Measurements from ENCODE around the gene SYDE1.
A peak's percentile ranks its signal among the peaks of the same experiment; 100 is the strongest.

The SYDE1 gene

DNA sequence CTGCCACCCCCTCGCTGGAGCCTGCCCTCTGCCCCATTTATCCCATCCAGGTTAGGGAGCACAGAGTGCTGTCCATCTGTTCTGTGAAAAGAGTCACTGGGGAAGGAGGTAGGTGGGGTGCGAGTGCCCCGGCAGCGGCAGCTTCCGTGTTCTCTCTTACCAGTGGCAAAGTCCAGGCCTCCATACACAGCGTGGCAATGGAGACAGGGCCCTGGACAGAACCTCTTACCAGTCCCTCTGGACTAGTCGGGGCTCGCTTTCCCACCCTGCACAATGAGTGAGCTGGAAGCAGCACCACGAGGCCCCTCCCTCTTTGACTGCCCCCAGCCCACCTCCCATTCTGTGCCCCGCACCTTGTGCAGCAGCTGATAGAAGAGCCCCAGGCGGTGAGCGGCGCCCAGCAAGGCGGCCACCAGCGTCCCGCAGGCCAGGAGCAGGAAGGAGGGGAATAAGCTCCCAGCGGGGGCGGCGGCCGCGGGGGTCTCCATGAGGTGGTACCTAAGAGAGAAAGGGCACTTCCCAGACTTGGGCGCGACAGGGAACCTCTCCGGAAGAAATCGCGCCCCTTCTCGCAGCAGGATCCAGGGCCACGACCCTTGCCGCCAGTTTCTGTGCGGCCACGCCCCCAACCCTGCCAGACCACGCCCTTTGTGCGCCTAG is 17.5 kb downstream of the SYDE1 start:
- DNase-seq (ENCODE audit: low read depth): no peak

DNA sequence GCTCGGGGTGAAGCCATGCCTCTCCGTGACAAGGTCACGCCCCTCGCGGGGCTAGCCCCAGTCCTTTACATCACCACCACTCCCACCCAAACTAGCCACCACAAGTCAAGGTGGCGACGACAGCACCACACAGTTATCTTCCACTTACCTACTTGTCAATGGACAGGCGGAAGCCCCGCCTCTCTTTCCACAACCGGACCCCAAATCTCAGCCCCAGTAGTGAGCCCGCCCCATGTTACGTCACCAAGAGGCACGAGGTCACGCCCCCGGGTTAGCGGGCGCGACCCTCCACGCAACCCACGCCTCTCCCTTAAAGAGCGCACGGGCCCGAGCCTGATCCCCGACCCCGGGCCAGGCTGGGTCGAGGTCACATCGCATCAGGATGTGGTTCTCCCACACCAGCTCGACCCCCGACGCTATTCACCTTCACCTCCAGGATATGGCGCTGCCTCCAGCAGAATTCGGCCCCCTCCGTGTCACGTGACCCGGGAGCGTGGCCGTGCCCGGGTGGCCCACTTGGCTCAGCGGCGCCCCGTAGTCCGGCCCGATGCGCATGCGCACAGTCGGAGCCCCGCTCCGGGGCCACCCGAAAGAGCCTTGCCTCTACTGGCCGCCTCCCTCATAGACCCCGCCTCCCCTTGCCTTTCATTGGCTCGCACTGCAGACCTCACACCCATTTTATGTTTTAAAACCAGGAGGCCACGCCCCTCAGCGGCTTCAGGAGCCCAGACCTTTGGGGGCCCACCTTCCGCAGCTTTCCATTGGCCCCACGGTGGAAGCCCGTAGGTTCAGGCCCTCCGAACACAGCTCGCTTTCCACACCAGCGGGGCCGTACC is 18.2 kb downstream of the SYDE1 start:
- peak; percentile 92 for DNase-seq (ENCODE audit: low read depth)

DNA sequence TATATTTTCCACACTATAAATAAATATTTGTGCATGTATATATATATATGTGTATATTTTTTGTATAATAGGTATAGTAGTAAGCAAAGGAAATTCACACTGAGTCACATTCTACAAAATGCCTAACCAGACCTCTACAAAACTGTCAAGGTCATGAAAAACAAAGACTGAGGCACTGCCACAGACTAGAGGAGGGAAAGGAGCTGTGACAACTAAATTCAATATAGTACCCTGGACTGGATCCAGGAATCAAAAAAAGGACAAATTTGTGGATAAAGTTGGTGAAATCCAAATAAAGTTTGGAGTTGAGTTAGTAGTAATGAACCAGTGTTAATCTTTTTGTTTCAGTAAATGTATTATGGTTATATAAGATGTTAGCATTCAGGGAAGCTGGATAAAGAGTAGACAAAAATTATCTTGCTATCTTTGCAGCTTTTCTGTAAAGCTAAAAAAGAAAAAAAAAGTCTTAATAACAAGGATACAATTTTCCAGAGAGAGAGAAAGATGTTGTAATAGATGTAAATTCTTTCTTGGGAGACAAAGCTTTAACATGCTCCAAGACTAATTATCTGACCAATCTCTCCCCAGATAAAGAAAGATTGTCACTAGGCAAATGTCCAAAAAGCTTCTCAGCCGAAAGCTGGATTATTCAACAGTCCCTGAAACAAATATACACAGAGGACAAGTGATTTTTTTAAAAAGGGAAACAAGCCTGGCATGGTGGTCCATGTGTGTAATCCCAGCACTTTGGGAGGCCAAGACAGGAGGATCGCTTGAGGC is 19.1 kb downstream of the SYDE1 start:
- no peak for DNase-seq (ENCODE audit: low read depth)

DNA sequence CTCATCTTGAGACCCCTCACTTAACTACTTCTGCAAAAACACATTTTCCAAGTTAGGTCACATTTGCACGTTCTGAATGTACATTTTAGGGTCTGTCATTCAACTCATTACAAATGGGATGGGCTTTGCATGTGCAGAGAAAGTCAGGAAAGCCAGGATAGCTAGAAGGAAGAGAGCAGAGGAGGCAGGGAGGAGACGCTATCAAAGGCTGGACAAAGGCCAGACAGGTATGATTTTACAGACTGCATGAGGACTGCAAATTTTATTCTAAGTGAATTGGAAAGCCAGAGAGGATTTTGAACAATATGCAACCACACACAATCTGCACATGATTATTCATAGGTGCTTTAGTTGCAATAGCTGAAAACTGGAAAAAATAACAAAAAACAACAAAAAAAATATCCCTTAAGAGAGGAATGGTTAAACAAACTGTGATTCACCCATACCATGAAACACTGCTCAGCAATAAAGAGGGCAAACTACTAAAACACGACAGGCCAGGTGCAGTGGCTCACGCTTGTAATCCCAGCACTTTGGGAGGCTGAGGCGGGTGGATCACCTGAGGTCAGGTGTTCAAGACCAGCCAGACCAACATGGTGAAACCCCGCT is 21.1 kb downstream of the SYDE1 start:
- no peak for DNase-seq (ENCODE audit: low read depth)

DNA sequence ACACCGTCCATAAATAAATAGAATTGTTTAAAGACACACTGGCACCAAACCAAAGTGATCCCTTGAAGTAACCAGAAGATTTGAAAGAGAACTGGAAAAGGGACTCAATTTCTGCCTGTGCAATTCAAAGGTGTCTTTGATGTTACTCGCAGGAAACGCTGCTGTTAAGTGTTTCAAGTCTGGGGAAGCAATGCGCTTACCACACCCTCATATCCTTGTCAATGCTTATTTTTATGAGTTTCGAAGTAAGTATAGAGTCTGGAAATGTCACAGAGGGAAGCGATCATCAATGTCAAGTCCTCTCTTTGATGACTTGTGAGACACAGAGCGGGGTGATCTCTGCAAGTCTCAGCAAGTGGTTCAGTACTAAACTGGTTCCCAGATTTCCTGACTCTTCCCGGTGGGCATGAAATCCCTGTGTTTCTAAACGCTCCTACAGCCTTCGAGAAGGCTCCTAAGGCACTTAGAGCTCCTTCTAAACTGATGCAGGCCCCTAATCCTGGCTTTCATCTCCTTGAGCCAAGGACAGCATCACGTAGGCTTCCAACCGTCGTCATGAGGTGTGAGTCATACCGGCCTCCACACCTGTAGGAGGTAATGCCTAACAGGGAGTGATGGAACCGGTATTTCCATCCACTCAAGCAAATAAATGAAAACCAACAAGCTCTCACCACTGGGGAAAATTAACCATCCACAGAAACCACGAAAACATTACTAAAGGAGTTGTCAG is 22.8 kb downstream of the SYDE1 start:
- DNase-seq (ENCODE audit: low read depth): no peak

DNA sequence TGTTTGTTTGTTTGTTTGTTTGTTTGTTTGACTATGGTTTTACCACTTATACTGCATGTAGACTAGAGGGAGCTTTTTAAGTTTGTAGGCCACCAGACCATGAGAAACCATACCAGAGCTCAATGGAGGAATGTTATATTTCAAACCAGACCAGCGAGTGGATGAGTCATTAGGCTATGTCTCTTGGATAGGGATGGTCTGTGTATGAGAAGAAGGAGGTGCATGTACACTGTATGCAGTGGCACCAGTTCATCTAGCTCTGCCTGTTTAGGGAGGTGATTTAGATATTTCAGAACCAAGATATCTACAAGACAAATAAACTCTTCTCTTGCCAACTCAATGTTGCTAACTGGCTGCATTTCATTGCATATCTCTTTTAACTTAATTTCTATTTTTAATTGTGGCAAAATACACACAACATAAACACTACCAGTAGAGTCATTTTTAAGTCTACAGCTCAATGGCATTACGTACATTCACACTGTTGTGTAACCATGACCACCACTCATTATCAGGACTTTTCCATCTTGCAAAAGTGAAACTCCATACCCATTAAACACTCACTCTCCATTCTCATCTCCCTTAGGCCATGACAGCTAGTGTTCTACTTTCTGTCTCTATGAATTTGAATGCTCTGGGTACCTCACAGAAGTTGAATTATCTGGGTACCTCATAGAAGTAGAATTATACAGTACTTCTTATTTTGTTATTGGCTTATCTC is 29.2 kb downstream of the SYDE1 start:
- DNase-seq (ENCODE audit: low read depth): no peak

DNA sequence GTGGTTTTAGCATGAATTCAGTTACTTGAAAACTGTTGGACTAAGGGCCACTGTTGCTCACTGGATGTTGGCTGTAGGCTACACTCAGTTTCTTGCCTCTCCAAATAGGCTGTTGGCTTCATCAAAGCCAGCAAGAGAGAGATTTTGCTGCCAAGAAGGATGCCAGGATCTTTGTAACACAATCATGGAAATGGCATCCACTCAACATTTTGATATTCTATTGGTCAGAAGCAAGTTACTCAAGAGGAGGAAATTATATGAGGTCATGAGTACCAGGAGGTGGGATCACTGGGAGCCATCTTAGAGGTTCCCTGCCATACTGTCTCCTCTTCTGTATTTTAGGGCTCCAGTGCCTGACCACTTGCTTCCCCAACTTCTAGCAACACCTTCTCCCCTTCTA is 30.6 kb downstream of the SYDE1 start:
- DNase-seq (ENCODE audit: low read depth): no peak

DNA sequence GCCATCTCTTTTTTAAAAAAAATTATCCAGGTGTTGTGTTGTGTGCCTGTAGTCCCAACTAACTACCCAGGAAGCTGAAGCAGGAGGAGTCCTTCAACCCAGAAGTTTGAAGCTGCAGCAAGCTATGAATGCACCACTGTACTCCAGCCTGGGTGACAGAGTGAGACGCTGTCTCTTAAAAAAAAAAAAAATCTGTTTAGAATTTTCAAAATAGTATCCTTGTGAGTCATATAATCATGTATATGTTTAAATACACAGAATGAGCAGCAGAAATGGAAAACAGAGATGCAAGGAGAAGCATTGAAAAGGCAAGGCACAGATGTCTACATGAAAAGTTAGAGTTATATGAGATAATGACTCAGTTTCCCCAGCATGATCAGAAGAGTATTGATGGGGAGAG is 31.2 kb downstream of the SYDE1 start:
- no peak for DNase-seq (ENCODE audit: low read depth)

DNA sequence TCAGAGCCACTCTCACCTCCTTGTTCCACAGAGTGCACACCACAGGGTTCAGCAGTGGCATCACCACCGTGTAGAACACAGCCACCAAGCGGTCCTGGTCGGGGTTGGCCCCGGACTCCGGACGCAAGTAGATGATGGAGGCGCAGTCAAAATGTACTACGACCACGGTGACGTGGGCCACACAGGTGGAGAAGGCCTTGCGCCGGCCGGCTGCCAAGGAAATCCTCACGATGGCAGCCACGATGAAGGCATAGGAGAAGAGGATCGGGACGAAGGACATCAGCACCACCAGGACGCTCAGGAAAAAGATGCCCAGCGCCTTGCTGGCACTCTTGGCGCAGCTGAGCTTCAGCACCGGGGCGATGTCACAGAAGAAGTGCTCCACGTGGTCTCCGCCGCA is 33.9 kb downstream of the SYDE1 start:
- no peak for DNase-seq (ENCODE audit: low read depth)

DNA sequence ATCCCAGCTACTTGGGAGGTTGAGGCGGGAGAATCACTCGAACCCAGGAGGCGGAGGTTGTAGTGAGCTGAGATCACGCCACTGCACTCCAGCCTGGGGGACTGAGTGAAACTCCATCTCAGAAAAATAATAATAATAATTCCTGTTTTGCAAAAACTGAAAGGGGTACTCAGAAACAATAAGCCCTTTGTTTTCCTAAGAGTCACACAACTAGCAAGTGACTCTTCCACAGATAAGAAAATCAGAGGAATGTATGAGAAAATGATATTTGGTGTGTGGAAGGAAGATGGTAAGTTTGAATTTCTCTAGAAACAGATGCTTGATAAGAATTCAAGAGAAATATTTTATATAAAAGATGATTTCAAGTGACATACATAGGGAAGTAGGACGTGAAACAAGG is 35.1 kb downstream of the SYDE1 start:
- DNase-seq (ENCODE audit: low read depth): no peak

DNA sequence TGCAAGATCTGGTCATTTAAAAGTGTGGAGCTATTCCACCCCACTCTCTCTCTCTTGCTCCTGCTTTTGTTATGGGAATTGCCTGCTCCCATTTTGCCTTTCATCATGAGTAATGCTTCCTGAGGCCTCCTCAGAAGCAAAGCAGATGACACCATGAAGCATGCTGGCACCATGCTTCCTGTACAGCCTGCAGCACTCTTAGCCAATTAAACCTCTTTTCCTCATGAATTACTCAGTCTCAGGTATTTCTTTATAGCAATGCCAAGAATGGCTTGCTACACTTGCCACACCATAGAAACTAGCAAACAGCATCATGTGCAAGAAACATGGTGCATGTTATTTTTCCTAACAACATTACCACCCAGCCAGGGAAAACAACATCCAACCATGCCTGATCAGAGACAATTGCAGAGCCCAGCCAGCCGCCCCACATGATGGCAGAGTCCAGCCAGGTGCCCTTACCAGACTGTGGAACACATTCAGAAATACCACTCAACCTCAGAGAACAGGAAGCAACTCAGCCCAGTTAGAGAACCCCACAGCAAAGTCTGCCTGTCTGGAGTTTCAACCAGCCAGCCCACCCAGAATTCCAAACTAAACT is 36.9 kb downstream of the SYDE1 start:
- no peak for DNase-seq (ENCODE audit: low read depth)

DNA sequence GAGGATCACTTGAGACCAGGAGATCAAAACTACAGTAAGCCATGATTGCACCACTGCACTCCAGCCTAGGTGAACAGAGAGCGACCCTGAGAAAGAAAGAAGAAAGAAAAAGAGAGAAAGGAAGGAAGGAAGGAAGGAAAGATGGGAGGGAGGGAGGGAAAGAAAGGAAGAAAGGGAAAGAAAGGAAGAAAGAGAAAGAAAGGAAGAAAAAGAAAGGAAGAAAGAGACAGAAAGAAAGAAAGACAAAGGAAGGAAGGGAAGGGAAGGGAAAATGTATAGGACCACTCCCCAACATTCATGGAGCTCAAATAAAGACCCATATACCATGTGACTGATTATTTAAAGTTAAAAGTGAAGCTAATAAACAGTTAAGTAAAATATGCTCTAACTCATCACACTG is 39.9 kb downstream of the SYDE1 start:
- no peak for DNase-seq (ENCODE audit: low read depth)

DNA sequence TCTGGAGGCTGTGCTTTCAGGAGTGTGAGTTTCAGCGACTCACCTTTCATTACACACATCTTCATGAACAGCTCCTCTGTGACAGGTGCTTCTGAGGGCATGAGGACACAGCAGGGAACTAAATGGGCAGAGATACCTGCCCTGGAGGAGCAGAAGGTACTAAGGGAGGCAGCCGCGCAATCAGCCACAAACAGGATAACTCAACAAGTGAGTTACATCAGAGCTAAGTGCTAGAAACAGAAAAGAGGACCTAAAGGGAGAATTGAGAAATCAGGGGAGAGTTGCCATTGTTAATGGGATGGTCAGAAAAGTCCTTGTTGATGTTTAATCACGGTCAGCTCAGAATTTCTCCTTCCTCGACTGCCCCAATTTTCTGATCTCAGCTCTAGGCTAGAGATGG is 42.5 kb downstream of the SYDE1 start:
- no peak for DNase-seq (ENCODE audit: low read depth)

DNA sequence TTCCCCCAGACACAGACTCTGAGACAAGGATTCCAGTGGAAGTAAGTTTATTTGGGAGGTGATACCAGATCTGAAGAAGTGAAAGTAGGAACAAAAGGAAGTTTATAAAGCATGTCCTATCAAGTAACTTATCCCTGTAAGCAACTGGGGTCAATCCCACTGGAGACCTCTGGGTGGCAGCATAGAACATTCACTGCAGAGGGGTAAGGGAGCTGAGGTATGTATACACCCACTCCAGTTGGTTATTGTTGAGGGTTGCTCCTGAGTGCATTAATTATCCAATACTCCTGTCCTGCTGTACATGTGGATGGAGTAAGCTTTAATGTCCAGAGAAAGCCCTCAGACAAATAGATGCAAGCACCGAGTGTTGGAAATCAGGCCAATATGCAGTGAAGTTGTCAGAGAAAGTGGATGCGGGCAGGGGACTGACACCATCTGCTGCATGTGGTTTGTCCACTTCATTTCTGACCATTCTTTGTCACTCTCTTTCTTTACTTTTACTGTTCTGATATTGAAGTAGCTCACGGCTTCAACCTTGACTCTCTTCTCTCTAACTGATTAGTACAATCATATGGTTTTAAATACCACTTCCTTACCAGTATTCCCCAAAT is 46.9 kb downstream of the SYDE1 start:
- no peak for DNase-seq (ENCODE audit: low read depth)

DNA sequence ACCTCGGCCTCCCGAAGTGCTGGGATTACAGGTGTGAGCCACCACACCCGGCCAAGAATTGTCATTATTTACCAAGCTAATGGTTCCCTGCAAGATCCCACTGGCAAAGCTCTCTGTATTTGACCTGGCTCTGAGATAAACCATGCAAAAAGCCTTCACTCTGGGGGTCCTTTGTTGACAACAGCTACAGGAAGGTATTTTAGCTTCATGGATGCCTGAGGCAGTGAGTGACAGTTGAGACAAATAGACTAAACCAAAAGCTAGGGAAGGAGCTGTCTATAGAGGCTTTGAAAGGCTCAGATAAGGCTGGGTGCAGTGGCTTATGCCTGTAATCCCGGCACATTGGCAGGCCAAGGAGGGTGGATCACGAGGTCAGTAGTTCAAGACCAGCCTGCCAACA is 48.1 kb downstream of the SYDE1 start:
- DNase-seq (ENCODE audit: low read depth): no peak

DNA sequence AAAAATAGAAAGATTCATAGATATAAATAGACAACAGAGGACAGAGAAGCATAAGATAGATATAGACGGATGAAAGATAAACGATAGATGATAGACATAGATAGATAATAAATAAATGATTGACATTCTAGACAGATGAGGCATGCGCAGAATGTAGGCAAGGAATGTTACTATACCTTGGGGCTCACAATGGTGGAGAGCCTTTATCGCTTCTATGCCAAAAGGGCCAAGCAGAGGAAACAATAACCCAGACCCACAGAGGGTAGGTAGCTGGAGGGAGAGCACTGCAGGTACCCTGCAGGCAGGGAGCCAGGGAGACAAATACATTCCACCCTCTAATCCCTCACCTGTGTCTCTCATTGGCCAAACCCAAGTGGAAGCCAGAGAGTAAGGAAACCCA is 49.2 kb downstream of the SYDE1 start:
- no peak for DNase-seq (ENCODE audit: low read depth)

DNA sequence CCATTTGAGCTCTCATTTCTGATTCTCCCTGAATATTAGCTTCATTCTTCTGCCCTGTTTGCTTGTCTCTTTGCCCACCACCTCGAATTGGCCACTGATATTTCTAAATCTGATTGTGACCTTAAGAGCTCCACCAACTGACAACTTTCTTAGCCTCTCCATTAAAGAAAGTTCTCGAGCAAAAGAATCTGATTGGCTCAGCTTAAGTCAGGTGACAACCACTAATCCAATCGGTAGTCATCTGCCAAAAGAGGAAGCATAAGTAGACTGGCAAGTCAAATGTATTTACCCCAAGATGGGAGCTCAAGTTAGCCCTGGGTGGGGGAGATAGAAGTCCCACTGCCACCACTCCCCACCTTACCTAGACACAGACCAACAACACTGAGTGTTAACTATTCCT is 52.0 kb downstream of the SYDE1 start:
- no peak for DNase-seq (ENCODE audit: low read depth)

DNA sequence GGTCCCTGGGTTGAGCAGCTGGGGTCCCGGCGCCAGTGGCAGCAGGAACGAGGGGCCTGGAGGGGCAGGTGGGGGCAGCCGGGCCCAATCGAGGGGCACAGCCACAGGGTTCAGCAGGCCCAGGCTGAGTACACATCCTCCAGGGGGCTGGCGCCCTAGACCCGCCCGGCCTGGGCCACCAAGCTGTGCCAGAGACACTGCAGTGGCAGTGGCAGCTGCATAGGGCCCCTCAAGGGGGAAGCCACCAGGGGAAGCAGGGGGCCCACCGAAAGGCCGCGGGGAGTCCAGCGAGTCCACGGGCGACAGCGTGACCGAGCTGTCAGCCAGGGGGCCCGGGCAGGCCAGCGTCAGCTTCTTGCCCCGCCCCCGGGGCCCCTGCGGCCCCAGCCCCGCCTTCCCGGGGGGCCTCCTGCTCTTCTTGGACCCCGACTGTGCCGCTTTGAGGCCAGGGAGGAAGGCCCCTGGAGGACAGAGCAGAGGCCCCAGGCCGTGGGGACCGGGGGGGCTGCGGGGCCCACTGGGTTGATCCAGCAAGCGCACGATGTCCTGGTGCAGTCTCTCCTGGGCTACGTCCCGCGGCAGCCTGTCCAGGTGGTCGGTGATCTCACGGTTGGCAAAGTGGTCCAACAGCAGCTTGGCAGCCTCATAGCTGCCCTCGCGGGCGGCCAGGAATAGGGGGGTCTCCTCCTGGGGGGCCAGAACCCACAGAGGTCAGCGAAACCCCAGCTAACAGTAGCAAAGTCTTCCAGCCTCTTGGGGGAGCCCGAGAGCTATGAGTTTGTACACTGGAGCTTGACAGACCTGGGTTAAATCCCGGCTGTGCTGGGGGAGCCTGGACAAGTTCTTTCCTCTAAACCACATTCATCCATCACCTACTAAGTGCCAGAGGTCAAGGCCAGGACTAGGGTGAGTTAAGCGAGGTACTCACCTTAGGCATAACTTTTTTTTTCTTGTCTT is 54.1 kb downstream of the SYDE1 start:
- no peak for DNase-seq (ENCODE audit: low read depth)
